ENCODE results near the gene GNAO1. TPM values are rescaled to one million over a fixed set of nuclear protein-coding genes. Genes with fewer than 3 reads are reported as not detected.
A peak's percentile ranks its signal among the peaks of the same experiment; 100 is the strongest.

Gene GNAO1
- total RNA-seq, 4 donors from 2014 or later, result 2.7 to 12.9 (median 6.1) TPM

- 80 to 82% methylated on average over 8 to 9 of the region's 9 CpGs for WGBS, 2 donors
- Histone ChIP-seq H3K27me3 (no peaks in the 10 kb centered on the region), H3K9me3 (no peaks in the 10 kb centered on the region), H3K36me3 (no peaks in the 10 kb centered on the region), H3K27ac (no peak overlapping the region), H3K4me3 (no peak overlapping the region), H3K4me1 (peaks cover 0 to 6% (median 0%) of the 10 kb centered on the region in 4 donors)
- TF ChIP-seq EP300 (IDR thresholded peaks at IDR 0.05), result no peak
- TF ChIP-seq POLR2A (IDR thresholded peaks at IDR 0.05), result no peak
- no peak for TF ChIP-seq CTCF (IDR thresholded peaks at IDR 0.05)
- DNase-seq (ENCODE audit: low spot score in 2 of 2), result no peak
Measured at GRCh38 chr16:56329887-56330286, 138.6 kb downstream of the GNAO1 start.

DNA sequence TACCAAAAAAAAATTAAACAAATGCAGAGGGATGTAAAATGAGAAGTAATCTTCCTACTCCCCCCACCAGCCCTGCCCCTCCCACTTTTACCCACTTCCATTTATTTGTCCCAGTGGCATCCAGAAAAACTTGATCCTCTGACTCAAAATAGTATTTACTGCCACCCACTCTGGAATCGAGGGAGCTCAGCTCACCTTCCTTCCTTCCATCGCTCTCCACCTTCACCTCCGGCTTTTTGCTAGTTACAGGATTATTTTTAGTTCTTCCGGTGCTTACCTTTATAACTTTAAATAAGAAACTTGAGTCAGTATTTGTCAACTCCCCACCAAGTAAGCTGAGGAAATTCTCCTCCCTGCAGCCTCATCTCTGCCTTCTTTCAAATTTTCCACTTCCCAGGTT is 139.2 kb downstream of the GNAO1 start:
- 75 to 84% methylated on average over 4 of the region's 4 CpGs for WGBS, 2 donors
- TF ChIP-seq EP300 (IDR thresholded peaks at IDR 0.05), result no peak
- no peak for TF ChIP-seq POLR2A (IDR thresholded peaks at IDR 0.05)
- no peak for TF ChIP-seq CTCF (IDR thresholded peaks at IDR 0.05)
- DNase-seq (ENCODE audit: low spot score in 2 of 2), result no peak

GRCh38 chr16:56331399-56331798 is 140.1 kb downstream of the GNAO1 start:
- WGBS, 2 donors, result 78 to 81% methylated on average over 11 of the region's 11 CpGs
- DNase-seq (ENCODE audit: low spot score in 2 of 2), result no peak
- H3K27ac ChIP-seq, result no peak overlapping the region
- no peaks in the 10 kb centered on the region for H3K9me3 ChIP-seq
- H3K27me3 ChIP-seq, result no peaks in the 10 kb centered on the region
- H3K4me1 ChIP-seq, result peaks cover 0 to 6% (median 0%) of the 10 kb centered on the region in 4 donors
- H3K4me3 ChIP-seq, result no peak overlapping the region
- H3K36me3 ChIP-seq, result no peaks in the 10 kb centered on the region
- TF ChIP-seq CTCF (IDR thresholded peaks at IDR 0.05) (no peak), POLR2A (IDR thresholded peaks at IDR 0.05) (no peak), EP300 (IDR thresholded peaks at IDR 0.05) (no peak)

More for the DNA sequence above, 139.2 kb downstream of the GNAO1 start:
- Histone ChIP-seq H3K4me1 (peaks cover 0 to 6% (median 0%) of the 10 kb centered on the region in 4 donors), H3K4me3 (no peak overlapping the region), H3K27ac (no peak overlapping the region), H3K36me3 (no peaks in the 10 kb centered on the region), H3K27me3 (no peaks in the 10 kb centered on the region), H3K9me3 (no peaks in the 10 kb centered on the region)

- 78 to 83% methylated on average over 8 of the region's 8 CpGs for WGBS, 2 donors
- no peaks in the 10 kb centered on the region for H3K27me3 ChIP-seq
- no peaks in the 10 kb centered on the region for H3K36me3 ChIP-seq
- TF ChIP-seq EP300 (IDR thresholded peaks at IDR 0.05) (no peak), POLR2A (IDR thresholded peaks at IDR 0.05) (no peak), CTCF (IDR thresholded peaks at IDR 0.05) (no peak)
- H3K4me1 ChIP-seq, result peaks cover 0 to 6% (median 0%) of the 10 kb centered on the region in 4 donors
- DNase-seq (ENCODE audit: low spot score in 2 of 2), result no peak
- H3K4me3 ChIP-seq, result no peak overlapping the region
- H3K9me3 ChIP-seq, result no peaks in the 10 kb centered on the region
- no peak overlapping the region for H3K27ac ChIP-seq
Measured at GRCh38 chr16:56331915-56332314, 140.6 kb downstream of the GNAO1 start.

DNA sequence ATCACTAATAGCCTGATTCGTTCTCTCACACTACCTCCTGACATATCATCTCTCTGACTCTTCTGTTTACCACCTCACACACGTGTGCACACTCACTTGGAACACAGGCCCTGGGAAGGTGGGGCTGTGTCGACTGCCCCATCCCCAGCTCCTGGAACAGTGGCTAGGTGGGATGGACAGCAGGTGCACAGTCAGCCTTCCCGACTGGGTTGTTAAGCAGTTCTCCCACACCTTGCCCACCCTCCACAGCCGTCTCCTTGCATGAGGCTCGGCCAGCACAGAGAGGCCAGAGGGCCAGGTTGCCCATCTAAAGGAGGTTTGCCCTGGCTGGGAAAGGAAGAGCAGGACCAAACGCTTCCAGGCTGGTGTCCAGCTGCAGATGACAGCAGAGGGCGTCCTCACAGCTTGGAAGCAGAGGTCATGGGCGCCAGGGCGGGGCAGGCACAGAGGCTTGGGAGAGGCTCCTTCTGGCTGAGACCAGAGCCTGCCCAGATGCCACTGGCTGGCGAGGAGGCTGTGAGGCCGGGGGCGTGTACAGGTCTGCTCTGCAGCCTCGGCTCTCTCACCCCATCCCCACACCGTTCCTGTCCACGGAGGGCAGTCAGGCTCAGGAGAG is 141.3 kb downstream of the GNAO1 start:
- 47% methylated on average over 16 of the region's 16 CpGs for WGBS, 2 donors
- DNase-seq (ENCODE audit: low spot score in 2 of 2), result peak; percentile 58 to 61

More for the DNA sequence above, 141.3 kb downstream of the GNAO1 start:
- TF ChIP-seq CTCF (IDR thresholded peaks at IDR 0.05) (peak in 3 of 5 experiments; percentile 18 to 48 (median 43)), EP300 (IDR thresholded peaks at IDR 0.05) (no peak)
- Histone ChIP-seq H3K27ac (no peak overlapping the region), H3K4me3 (no peak overlapping the region), H3K4me1 (peaks cover 0 to 6% (median 0%) of the 10 kb centered on the region in 4 donors), H3K36me3 (no peaks in the 10 kb centered on the region), H3K9me3 (no peaks in the 10 kb centered on the region), H3K27me3 (no peaks in the 10 kb centered on the region)
